ENCODE measurements around the gene KCNH4. TPM values are rescaled to one million over a fixed set of nuclear protein-coding genes. Genes with fewer than 3 reads are reported as not detected.

KCNH4 gene
- total and polyA plus RNA-seq, 2 of the 13 experiments (the other 11 are each of a cell fraction or from before 2014, with no cell fraction given): 0.01 to 0.09 TPM

DNA sequence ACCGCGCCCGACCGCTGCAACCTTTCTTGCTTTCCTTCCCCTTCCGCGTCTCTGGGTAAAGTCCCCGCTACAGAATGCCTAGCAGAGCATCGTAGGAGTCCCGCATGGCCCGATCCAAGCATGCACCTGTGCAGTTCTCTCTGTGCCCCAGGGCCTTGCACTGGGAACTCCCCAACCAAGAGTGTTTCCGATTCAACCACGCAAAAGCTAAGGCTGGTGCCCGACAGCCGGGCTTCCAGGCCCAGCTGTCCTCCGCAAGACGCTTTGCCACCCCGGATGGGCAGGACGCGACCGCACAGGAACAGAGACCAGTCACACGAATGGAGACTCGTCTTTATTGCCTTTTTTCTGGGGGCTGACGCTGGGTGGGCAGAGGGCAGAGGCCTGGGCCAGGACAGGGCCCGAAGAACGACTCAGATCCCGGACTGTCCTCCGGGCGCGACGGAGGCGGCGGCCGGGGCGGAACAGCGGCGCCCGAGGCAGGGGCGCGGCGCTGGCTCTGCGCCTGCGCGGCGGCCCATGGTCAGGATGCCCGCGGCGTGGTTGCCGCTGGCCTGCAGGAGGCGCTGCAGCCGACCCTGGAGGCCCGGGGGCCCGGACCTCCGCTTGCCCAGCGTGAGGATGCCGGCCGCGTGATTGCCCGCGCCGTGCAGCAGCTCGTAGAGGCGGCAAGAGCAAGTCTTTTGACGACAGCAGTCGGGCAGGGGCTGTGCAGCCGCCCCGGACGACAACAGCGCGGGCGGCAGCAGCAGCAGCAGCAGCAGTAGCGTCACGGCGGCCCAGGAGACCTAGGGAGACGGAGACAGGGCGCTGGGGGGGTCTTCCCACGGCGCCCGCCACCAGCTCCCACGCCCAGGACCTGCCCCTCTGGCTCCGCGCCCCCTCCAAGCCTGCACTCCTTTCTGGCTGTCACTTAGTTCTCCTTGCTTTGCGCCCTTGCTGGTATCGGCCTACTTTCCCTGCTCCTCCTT is 3.1 kb upstream of the KCNH4 start:
- Histone ChIP-seq H3K27me3 (ENCODE audit: control insufficient read depth in 1 of 2, insufficient read depth in 2 of 2, low read length in 2 of 2) (peaks cover 0 to 21% of the 10 kb centered on the region in 2 experiments; a peak in 4 of 5 replicates), H3K27ac (ENCODE audit: extremely low read length, insufficient read depth, low read length) (peak overlapping the region; percentile 43), H3K4me3 (replicated peaks in 1 of 3; ENCODE audit: insufficient read depth in 1 of 3, low read depth in 2 of 3, low read length in 3 of 3) (peak overlapping the region; percentile 73 to 88 (median 84)), H2AFZ (ENCODE audit: low read length) (peak overlapping the region; percentile 36), H3K4me2 (ENCODE audit: low read depth, low read length) (peak overlapping the region; percentile 91), H4K20me1 (ENCODE audit: insufficient read depth, low read length) (peaks cover 5% of the 10 kb centered on the region), H3K9ac (ENCODE audit: insufficient read depth, low read depth, low read length) (peak overlapping the region; percentile 61), H3K4me1 (ENCODE audit: insufficient read depth, low read length) (peaks cover 52% of the 10 kb centered on the region), H3K36me3 (replicated peaks in 1 of 2; ENCODE audit: control insufficient read depth in 1 of 2, insufficient read depth in 2 of 2, low read length in 2 of 2) (no peaks in the 10 kb centered on the region), H3K79me2 (ENCODE audit: insufficient read depth, low read length) (no peaks in the 10 kb centered on the region), H3K9me3 (ENCODE audit: low read length) (no peaks in the 10 kb centered on the region)
- ATAC-seq (peak; percentile 78), DNase-seq (ENCODE audit: low spot score) (peak; percentile 70), FAIRE-seq (no peak)
- ChIA-PET CTCF (ENCODE audit: low intra/inter-chr PET ratio, low total read pairs) (no interaction called here), POLR2A (interaction anchor here (0.8 to 2.4 kb wide), 9 partner anchors 10 to 205 kb away, joined by 3 to 30 read pairs (median 8); partner anchors contain the start of genes GHDC and KAT2A)
- intact Hi-C loops (cut with micrococcal nuclease; ENCODE audit: unreplicated experiment): loop anchor here (10.0 kb wide), 1 partner anchor 61 kb away; no protein-coding TSS in a partner anchor
- TSS peak; percentile 63 for BruUV-seq (replicated peaks)
- in situ Hi-C loops (cut with HindIII; ENCODE audit: extremely low pct_ligation_motif_present, low pct_unique_long_range_greater_than_20kb): no loop called here
- WGBS (ENCODE audit: low lambda C conversion rate): 18% methylated on average over 41 of the region's 83 CpGs
- TF ChIP-seq, protein P1, sequence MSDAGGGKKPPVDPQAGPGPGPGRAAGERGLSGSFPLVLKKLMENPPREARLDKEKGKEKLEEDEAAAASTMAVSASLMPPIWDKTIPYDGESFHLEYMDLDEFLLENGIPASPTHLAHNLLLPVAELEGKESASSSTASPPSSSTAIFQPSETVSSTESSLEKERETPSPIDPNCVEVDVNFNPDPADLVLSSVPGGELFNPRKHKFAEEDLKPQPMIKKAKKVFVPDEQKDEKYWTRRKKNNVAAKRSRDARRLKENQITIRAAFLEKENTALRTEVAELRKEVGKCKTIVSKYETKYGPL (CRISPR knock-in tag; IDR thresholded peaks at IDR 0.05): peak; percentile 14; the same call in 1 of the 2 replicates
- TF ChIP-seq ZNF350 (CRISPR knock-in tag; IDR thresholded peaks at IDR 0.05; ENCODE audit: borderline replicate concordance, low read depth): no peak; the same call in 1 of the 2 replicates
- peak; percentile 61; the same call in 1 of the 2 replicates for TF ChIP-seq DMAP1 (CRISPR knock-in tag; IDR thresholded peaks at IDR 0.05)
- TF ChIP-seq FOXJ3 (CRISPR knock-in tag; IDR thresholded peaks at IDR 0.05; ENCODE audit: borderline replicate concordance): 0 out of 2 replicates have a peak, but pooled peaks have one; percentile 25
- TF ChIP-seq TAF1 (CRISPR knock-in tag; IDR thresholded peaks at IDR 0.05): peak; percentile 60
- peak; percentile 67; the same call in 1 of the 2 replicates for TF ChIP-seq ZNF263 (CRISPR knock-in tag; IDR thresholded peaks at IDR 0.05)
- no peak for TF ChIP-seq TEAD2 (CRISPR knock-in tag; IDR thresholded peaks at IDR 0.05)
- TF ChIP-seq CC2D1A (CRISPR knock-in tag; IDR thresholded peaks at IDR 0.05): 0 out of 2 replicates have a peak, but pooled peaks have one; percentile 77
- no peak for TF ChIP-seq ZNF878 (CRISPR knock-in tag; IDR thresholded peaks at IDR 0.05)
- TF ChIP-seq SALL2 (CRISPR knock-in tag; IDR thresholded peaks at IDR 0.05): peak; percentile 50; the same call in 1 of the 2 replicates
- TF ChIP-seq, protein P2, sequence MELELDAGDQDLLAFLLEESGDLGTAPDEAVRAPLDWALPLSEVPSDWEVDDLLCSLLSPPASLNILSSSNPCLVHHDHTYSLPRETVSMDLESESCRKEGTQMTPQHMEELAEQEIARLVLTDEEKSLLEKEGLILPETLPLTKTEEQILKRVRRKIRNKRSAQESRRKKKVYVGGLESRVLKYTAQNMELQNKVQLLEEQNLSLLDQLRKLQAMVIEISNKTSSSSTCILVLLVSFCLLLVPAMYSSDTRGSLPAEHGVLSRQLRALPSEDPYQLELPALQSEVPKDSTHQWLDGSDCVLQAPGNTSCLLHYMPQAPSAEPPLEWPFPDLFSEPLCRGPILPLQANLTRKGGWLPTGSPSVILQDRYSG (CRISPR knock-in tag; IDR thresholded peaks at IDR 0.05): peak; percentile 91
- TF ChIP-seq ZNF367 (CRISPR knock-in tag; IDR thresholded peaks at IDR 0.05; ENCODE audit: borderline replicate concordance): peak; percentile 60; the same call in 1 of the 2 replicates
- peak; percentile 68; the same call in 1 of the 2 replicates for TF ChIP-seq ZNF777 (CRISPR knock-in tag; IDR thresholded peaks at IDR 0.05)
- peak; percentile 96; the same call in 1 of the 2 replicates for TF ChIP-seq ZNF749 (CRISPR knock-in tag; IDR thresholded peaks at IDR 0.05; ENCODE audit: borderline replicate concordance)
- peak; percentile 77 for TF ChIP-seq ZNF883 (CRISPR knock-in tag; IDR thresholded peaks at IDR 0.05; ENCODE audit: not compliant biosample characterization)
- 0 out of 2 replicates have a peak, but pooled peaks have one; percentile 37 for TF ChIP-seq ZNF629 (CRISPR knock-in tag; conservative IDR thresholded peaks at IDR 0.05)
- TF ChIP-seq XRCC5 (optimal IDR thresholded peaks at IDR 0.05; ENCODE audit: low read length): peak; percentile 94
- TF ChIP-seq ZBTB7A (CRISPR knock-in tag; IDR thresholded peaks at IDR 0.05): peak; percentile 81
- TF ChIP-seq, protein P3, sequence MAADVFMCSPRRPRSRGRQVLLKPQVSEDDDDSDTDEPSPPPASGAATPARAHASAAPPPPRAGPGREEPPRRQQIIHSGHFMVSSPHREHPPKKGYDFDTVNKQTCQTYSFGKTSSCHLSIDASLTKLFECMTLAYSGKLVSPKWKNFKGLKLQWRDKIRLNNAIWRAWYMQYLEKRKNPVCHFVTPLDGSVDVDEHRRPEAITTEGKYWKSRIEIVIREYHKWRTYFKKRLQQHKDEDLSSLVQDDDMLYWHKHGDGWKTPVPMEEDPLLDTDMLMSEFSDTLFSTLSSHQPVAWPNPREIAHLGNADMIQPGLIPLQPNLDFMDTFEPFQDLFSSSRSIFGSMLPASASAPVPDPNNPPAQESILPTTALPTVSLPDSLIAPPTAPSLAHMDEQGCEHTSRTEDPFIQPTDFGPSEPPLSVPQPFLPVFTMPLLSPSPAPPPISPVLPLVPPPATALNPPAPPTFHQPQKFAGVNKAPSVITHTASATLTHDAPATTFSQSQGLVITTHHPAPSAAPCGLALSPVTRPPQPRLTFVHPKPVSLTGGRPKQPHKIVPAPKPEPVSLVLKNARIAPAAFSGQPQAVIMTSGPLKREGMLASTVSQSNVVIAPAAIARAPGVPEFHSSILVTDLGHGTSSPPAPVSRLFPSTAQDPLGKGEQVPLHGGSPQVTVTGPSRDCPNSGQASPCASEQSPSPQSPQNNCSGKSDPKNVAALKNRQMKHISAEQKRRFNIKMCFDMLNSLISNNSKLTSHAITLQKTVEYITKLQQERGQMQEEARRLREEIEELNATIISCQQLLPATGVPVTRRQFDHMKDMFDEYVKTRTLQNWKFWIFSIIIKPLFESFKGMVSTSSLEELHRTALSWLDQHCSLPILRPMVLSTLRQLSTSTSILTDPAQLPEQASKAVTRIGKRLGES (CRISPR knock-in tag; IDR thresholded peaks at IDR 0.05; ENCODE audit: borderline replicate concordance): 0 out of 2 replicates have a peak, but pooled peaks have one; percentile 24

Measured in HepG2 (cell line).